Suppressor macrophage (primary cell): ENCODE measurements around the gene POLR3C.
"Not testable (repeated sequence)": the region's sequence is repeated elsewhere in the genome, so short reads cannot be mapped to it uniquely, and the experiment has no call there.

Source experiments
- DNase-seq, 4 experiments: peaks; one replicate each; pipeline ENCODE4 v3.0.0-alpha.2; 2020 to 2022
- total RNA-seq, 17 experiments: gene quantifications; one replicate each; lab custom pipeline; 2026; ENCODE audit warnings: mixed read lengths in 6 of 17, inconsistent platforms in 3 of 17; lab: John Stamatoyannopoulos, UW

Gene POLR3C, protein sequence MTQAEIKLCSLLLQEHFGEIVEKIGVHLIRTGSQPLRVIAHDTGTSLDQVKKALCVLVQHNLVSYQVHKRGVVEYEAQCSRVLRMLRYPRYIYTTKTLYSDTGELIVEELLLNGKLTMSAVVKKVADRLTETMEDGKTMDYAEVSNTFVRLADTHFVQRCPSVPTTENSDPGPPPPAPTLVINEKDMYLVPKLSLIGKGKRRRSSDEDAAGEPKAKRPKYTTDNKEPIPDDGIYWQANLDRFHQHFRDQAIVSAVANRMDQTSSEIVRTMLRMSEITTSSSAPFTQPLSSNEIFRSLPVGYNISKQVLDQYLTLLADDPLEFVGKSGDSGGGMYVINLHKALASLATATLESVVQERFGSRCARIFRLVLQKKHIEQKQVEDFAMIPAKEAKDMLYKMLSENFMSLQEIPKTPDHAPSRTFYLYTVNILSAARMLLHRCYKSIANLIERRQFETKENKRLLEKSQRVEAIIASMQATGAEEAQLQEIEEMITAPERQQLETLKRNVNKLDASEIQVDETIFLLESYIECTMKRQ
- 38.5 to 402 (median 50.4) reads per million in 17 experiments for total RNA-seq

DNA sequence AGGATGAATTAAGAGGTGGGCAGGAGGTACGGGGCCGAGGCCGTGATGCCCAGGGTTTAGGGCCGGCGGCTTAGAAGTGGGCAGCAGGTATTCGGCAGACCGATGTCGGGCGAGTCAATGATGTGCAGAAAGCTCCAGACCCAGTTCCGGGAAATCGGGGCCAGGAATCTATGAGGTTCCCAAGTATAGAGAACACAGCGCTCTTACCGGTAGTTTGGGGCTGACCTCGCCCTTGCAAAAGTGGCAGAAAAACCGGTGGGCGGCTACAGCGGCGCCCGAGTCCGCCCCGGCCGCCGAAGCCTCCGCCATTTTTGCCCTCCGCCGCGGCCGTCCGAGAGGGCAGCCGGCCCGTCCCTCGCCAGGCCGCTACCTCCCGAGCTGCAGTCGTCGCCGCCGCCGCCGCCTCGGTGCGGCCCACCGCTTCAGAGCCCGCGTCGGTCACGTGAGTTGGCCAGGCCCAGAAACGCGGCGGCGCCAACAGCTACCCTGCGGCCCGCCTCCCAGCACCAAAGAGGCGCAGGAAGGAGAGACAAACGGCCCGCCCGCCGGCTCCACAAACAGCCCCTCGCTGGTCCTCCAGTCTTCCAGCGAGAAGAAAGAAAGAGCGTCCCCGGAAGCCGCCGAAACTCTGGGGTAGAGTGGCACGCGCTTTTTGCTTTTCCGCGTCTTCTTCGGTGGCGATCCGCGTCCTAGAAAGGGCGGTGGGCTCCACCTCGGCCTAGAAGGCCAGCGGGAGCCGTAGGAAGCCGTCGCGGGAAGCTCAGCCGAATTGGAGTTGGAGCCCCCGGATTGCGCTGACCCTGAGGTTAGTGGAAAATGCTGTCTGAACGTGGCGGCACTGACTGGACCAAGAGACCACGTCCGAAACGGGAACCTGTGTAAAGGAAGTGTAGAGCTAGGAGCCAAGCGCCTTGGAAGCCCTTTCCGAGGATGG, at the start of gene POLR3C, which contains the start of gene RNF115:
TSS of gene POLR3C (plus strand) at position 636 of the 934 bp plus-strand sequence. CDS start 1,577 bp downstream, outside the sequence.
TSS of gene RNF115 (minus strand) at position 531 of the 934 bp plus-strand sequence. CDS start at position 309, 222 bp downstream.
- peak; percentile 88 to 95 (median 92) for DNase-seq

DNA sequence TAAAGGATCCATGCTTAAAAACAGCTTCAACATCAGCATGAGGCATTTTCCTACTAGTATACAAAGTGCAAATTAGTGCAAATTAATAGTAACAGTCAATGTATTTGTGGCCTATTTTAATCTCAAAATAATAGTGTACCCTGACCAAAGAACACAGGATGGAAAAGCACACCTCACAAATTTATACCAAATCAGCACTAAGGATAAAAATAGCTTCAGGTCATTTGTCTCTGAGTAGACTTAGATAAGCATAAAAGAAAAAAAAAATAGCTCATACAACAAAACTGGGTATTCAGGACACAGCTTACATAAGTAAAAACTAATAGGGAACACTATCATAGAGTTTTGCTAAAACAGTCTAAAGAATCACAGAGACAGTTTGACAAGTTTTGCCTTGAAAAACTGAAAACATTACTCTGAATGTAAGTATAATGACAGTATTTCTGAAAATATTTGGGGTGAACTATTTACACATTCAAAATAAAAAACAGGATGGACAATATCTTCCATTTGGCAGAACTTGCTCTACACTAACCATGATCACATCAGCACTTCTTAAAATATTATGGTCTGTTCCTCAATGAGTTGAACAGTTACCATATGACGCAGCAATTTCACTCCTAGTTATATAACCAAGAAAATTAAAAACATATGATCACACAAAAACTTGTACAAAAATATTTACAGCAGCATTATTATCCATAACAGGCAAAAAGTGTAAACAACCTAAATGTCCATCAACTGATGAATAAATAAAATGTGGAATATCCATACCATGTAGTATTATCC, 46.4 kb upstream of the POLR3C start:
- no peak for DNase-seq

DNA sequence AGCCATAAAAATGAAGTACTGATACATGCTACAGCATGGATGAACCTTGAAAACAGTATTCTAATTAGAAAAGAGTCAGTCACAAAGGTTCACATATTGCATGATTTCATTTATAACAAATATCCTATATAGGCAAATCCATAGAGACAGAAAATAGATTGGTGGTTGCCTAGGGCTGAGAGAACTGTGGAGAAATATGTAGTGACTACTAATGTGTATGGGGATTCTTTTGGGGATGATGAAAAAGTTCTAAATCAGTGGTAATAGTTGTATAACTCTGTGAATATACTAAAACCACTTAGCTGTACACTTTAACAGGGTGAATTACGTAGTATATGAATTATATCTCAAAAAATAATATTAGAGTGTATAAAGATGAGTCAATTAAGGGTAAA, 45.9 kb upstream of the POLR3C start:
- DNase-seq = no peak

DNA sequence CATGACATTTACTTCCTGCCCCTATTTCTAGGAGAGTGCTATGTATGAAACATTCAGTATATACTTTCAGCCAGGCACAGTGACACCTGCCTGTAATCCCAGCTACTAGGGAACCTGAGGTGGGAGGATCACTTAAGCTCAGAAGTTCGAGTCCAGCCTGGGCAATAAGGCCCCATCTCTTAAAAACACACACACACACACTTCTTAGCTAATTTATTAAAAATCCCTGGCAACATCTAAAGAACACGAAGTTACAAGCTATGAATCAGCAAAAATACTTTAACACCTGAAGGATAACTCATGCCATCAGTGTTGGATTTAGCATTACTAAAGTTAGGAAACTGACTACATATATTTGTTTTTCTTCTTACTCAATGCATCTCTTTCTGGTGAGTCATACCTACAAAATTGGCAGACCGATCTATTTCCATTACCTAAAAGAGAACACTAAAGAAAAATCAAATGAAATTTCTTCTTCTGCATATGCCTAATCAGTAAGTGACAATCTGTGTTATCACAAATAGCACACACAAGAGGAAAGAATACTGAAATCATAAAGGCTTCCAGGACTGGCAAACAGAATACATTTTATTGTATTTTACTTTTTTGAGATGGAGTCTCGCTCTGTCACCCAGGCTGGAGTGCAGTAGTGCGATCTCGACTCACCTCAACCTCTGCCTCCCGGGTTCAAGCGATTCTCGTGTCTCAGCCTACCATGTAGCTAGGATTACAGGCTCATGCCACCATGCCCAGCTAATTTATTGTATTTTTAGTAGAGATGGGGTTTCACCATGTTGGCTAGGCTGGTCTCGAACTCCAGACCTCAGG, 41.5 kb upstream of the POLR3C start:
- no peak for DNase-seq

DNA sequence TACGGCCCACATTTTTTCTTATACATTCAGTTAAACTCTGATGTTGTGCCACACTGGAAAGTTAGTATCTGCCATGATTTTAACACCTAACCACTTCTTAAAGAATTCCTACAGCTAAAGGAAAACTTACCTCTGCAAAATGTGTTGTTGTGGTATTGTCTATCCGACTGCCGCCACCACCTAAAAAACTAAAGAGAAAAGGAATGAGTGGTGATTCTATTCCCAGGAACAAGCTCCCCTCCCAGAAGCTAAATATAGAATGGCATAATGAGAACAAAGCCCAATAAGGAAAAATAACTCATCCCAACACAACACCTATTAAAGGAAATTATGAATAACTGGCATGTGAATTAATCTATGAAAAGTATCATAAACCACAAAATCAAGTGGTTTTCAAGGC, 39.6 kb upstream of the POLR3C start:
- DNase-seq = no peak

DNA sequence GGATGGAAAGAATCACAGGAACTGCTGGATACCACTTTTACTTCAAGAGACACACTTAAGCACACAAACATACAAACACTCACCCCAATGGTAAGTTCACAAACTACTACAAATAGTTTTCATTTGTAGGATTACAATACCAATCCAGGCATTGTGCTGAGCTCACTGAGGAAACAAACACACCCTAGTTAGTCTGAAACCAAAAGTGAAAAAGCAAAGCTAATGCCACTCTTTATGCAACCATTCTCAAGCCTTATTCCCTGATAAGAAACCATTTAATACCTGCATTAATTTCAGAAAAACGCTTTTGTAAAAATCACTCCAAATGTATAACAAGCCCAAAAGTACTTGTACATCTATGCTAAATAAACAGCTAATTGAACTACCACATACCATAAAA, 38.5 kb upstream of the POLR3C start:
- no peak for DNase-seq

DNA sequence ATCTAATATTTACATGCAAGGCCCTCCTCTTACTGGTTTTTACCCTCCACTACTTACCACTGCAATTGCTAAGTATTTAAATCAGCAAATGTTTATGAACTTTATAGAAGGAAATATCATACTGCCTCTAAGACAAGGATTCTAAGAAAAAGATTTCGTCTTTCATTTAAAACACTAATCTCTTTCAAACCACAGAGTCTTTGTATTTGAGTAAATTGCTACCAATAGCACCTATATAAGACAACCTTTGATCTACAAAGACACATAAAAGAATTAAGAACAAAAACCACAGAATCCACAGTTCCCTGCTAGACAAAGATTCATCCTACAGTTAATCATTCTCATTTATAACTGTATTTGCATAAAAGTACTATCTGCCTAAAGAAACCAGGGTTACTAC, 37.7 kb upstream of the POLR3C start:
- DNase-seq = no peak

DNA sequence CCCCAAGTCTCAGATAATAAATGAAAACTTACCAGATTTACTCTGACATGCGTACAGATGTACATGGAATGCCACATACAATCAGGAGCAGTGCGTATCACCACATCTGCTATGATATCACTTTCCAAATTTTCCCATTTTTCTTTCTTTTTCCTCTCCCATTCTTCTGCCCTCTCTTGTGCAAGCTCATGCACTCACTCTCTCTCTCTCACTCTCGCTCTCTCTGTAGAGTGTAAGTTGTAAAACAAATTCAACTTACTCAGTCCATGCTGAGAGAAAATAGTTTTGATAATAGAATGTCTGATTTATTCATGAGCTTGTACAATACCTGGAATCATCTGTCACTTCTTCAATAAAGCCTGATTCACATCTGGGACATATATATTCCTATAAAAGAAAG, 35.4 kb upstream of the POLR3C start:
- no peak for DNase-seq

DNA sequence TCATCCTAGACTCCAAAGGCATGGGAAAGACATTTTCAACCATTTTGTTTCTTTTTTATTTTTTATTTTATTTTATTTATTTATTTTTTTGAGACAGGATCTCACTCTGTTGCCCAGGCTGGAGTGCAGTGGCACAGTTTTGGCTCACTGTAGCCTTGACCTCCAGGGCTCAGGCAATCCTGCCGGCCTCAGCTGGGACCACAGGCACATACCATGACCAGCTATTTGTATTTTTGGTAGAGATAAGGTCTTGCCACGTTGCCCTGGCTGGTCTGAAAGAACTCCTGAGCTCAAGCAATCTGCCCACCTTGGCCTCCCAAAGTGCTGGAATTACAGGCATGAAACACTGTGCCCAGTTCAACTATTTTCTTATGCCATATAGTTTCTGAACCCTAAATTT, 32.1 kb upstream of the POLR3C start:
- not testable (repeated sequence) for DNase-seq

DNA sequence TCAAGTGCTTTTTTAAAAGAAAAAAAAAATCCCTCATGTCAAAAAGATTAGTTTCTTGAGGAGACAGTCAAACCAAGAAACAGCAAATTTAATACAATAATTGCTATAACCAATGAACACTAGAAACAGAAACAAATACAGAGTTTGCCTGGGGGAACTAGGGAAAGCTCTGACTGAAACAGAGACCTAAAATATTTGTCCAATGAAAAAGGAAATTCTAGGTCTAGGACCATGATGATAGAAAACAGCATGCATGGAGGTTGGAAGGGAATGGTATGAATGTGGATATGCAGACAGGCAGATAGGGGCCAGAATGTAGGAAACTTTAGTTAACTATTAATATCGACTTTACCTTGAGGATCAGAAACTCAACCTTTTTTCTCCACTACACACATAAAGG, 31.5 kb upstream of the POLR3C start:
- DNase-seq = no peak

DNA sequence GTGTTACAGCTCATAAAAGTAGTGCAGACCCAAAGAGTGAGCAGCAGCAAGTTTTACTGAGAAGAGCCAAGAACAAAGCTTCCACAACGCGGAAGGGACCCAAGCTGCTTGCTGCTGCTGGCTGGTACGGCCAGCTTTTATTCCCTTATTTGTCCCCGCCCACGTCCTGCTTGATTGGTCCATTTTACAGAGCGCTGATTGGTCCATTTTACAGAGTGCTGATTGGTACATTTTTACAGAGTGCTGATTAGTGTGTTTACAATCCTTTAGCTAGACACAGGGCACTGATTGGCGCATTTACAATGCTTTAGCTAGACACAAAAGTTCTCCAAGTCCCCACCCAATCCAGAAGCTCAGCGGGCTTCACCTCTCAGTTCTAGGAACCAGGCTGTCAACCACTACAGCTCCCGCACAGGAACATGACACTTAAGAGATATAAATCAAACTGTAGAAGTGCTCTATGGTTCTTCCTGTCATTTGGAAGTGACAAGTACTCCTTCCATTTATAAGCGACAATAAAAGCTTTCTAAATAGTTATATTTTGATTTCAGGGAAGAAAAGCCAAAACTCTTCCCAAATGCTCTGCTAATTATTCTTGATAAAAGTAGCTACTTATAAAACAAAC, 28.6 kb upstream of the POLR3C start:
- no peak for DNase-seq

DNA sequence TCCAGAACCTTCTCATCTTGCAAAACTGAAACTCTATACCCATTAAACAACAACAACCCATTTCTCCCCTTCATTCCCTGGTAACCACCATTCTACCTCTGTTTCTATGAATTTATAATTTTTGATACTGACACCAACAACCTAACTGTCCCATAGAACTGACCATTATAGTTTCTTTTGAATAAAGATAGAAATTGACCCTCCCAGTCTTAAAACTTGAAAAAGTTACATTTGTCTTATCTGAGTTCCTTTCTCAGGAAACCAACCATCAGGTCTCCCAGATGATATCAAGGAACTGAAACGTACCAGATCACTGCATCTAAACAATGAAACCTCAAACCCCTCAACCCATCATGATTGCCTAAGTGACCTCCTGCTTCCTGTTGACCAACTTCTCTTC, 27.2 kb upstream of the POLR3C start:
- DNase-seq = no peak

DNA sequence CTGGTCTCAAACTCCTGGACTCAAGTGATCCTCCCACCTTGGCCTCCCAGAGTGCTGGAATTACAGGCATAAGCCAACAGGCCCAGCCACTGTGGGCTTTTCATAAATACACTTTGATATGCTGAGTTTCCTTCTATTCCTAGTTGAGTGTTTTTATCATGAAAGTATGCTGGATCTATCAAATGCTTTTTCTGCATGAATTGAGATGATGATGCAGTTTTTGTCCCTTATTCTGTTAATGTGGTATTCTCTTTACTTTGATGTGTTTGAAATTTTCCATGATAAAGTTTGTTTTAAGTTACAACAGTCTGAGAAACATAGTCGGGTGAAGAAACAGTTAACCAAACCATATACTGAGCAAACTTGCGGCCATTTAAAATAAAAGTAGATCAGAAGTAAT, 24.2 kb upstream of the POLR3C start:
- no peak for DNase-seq

DNA sequence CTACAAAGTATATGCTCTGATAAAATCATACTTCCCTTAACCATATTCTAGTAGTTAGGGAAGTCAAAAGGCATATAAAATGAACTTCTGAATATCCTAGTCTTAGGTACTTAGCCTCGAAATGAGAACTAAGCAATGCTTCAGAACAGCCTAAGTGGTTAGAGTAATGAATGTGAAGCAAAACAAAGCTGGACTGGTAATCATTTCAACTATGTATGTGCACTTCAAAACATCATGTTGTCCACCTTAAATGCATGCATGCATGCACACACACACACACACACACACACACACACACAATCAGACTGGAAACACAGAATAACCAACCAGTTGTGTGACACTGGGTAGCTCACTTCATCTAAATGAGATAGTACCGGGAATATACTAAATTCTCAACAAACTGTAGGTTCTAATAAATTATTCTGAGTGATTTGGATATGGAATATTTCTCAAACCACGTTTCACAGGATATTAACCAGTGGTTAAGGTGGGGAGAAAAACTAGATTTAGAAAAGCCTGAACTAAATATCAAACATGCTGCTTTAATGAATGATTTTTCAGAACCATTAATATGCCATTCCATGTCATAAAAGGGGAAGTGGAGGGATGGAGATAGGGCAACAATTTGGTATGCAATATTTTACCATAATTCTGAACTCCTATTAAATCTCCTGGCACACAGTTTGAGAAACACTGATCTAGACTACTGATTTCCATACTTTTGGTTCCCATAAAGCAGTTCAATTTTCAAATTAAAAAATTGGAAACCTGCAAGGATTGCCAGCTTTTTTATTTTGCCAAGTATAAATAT, 19.6 kb upstream of the POLR3C start:
- peak in 2 of 4 experiments; percentile 9 to 24 for DNase-seq

DNA sequence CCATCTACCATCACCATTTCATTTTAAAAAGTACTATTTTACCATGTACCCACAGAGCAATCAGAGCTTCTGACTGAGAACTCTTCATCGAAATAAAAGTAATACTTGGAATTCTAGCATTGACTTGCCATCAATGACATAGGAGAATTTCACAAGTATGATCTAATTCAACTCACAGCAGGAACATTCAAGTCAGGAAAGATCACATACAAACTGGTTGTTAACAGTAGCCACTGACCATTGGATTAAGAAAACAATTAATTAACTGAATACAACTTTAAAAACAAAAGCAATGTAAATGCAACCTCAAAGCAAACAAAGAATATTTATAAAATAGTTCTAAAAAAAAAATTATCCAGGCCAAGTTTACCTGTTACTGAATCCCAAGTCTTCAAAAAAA, 18.9 kb upstream of the POLR3C start:
- DNase-seq = no peak

DNA sequence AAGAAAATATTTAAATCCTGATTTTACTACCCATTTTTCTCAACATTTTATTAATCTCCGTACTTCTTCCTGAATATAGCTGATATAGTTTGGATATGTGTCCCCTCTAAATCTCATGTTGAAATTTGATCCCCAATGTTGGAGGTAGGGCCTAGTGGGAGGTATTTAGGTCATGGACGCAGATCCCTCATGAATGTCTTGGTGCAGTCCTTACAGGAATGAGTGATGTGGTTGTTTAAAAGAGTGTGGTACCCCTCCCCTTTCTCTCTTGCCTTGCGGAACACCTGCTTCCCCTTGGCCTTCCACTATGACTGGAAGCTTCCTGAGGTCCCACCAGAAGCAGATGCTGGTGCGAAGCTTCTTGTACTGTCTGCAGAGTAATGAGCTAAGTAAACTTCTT, 17.6 kb upstream of the POLR3C start:
- no peak for DNase-seq

DNA sequence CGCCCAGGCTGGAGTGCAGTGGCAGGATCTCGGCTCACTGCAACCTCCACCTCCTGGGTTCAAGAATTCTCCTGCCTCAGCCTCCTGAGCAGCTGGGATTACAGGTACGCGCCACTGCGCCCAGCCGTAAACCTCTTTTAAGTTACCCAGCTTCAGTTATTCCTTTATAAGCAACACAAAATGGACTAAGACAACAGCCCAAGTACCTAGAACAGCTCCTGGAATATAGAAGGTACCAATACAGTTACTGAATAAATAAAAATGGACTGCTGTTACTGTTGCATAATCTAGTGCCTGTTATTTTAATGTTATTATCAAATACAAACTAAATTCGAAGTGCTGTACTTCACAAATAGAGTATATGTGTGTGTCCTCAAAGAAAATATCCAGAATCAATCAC, 17.2 kb upstream of the POLR3C start:
- DNase-seq = no peak

DNA sequence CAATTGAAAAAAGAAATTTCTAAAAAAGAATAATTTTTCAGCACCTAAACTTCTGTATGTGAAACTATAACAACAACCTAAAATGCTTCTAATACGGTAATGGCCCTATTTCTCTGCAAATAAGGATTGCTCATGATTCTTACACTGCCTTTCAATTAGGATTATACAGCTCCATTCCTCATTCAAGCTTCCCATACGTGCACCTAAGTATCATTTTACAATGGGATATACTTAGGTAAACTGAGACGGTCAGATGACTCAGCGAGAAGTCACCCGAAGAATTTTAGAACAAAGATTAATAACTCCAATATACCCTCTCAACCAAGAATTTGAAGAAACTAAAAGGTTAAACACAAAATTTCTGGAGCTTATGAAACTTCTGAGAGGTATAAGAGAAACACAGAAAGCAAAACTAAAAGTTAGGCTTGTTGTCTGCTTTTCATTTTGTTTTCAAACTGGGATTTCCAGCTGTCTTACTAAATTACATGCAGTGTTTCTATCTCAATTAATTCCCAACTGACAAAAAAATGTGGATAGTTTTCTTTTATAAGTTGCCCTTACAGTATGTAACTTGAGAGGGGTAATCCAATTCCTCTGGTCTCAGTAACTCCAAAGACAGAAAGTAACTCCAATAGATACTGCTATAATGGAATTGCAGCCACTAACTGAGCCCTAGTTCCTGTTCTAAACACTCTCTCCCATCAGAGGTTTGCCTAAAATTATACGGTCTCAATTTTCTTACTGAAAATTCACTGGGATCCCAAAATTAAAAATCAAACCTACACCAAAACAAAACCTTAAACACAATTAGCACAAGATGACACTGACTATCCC, 10.8 kb upstream of the POLR3C start:
- DNase-seq = not testable (repeated sequence)

DNA sequence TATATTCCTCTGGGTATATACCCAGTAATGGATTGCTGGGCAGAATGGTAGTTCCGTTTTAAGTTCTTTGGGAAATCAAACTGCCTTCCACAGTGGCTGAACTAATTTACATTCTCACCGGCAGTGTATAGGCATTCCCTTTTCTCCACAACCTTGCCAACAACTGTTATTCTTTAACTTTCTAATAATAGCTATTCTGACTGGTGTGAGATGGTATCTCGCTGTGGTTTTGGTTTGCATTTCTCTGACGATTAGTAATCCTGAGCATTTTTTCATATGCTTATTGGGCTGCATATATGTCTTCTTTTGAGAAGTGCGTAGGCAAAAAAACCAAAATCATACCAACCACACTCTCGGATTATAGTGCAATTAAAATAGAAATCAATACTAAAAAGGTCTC, 5.9 kb upstream of the POLR3C start:
- DNase-seq = not testable (repeated sequence)
